Tibial nerve (tissue), 4 donors: Measurements from ENCODE around the gene TCP11L2. TPM values are rescaled to one million over a fixed set of nuclear protein-coding genes. Genes with fewer than 3 reads are reported as not detected.
A peak's percentile ranks its signal among the peaks of the same experiment; 100 is the strongest.

Source experiments
- DNase-seq, 2 donors: peaks; one replicate each; pipeline ENCODE4 v3.0.0-alpha.2; 2019; ENCODE audit warnings: low spot score in 2 of 2
- H3K27ac ChIP-seq, 4 donors: fragments of 200-600 bp; sonication (generic) in 3 of 4; one replicate each; pipeline ENCODE4 v1.5.1; 2017 to 2019; ENCODE audit warnings: mild to moderate bottlenecking in 1 of 4
- H3K27me3 ChIP-seq, 2 donors: fragments of 200-600 bp; sonication (generic) in 1 of 2; one replicate each; pipeline versions ENCODE4 v1.5.1 to v1.6.0; 2017 to 2019
- H3K36me3 ChIP-seq, 3 donors: fragments of 200-600 bp; sonication (generic); one replicate each; pipeline ENCODE4 v1.5.1; 2018 to 2019
- H3K4me1 ChIP-seq, 4 donors: fragments of 200-600 bp; sonication (generic) in 3 of 4; one replicate each; pipeline ENCODE4 v1.5.1; 2017 to 2019
- H3K4me3 ChIP-seq, 4 donors: fragments of 200-600 bp; sonication (generic) in 3 of 4; one replicate each; pipeline ENCODE4 v1.5.1; 2017 to 2019; ENCODE audit warnings: mild to moderate bottlenecking in 1 of 4, moderate library complexity in 1 of 4
- H3K9me3 ChIP-seq, 4 donors: fragments of 200-600 bp; sonication (generic) in 3 of 4; one replicate each; pipeline ENCODE4 v1.5.1; 2017 to 2019
- CTCF ChIP-seq, 5 experiments: fragments of 200-600 bp in 3 of 5; fragments of 450-650 bp in 2 of 5; sonication (generic) in 3 of 5; IDR thresholded peaks; one replicate each; pipeline ENCODE4 v1.5.1; 2016 to 2019; ENCODE audit warnings: antibody characterized with exemption in 5 of 5, mild to moderate bottlenecking in 3 of 5, moderate library complexity in 2 of 5
- EP300 ChIP-seq, 2 donors: sonication (generic); formaldehyde crosslinking; IDR thresholded peaks; one replicate each; pipeline ENCODE4 v1.6.1; 2017; ENCODE audit warnings: antibody characterized with exemption in 2 of 2, mild to moderate bottlenecking in 1 of 2
- POLR2A ChIP-seq, 2 donors: fragments of 450-650 bp; IDR thresholded peaks; one replicate each; pipeline ENCODE4 v1.6.1; 2017; ENCODE audit warnings: antibody characterized with exemption in 2 of 2, mild to moderate bottlenecking in 2 of 2, moderate library complexity in 2 of 2
- WGBS, 2 donors: methylation state at CpG; one replicate each; pipeline ENCODE4 v1.1.5; 2018; 5-methylcytosine and 5-hydroxymethylcytosine counted together
- total RNA-seq, 4 donors: library from RNA; depleted of rRNA; stranded (reverse); fragments of >200 nt; gene quantifications; one replicate each; pipeline ENCODE4 v1.1.0, GENCODE V29; 2016

TCP11L2 gene
- 10 to 100 TPM; 21.6 to 34.9 (median 29.8) TPM for total RNA-seq

GRCh38 chr12:106302401-106303201, at the start of gene TCP11L2:
Gene TCP11L2, plus strand, starts transcription at chr12:106302733. Its CDS starts 8,343 bp downstream, at chr12:106311076.
- H3K4me1 ChIP-seq = peaks cover 0 to 73% (median 29%) of the 10 kb centered on the region in 4 donors
- WGBS, 2 donors = 0 to 1% methylated on average over 19 to 40 of the region's 76 CpGs
- peak; percentile 29 to 56 for TF ChIP-seq POLR2A (IDR thresholded peaks at IDR 0.05)
- TF ChIP-seq CTCF (IDR thresholded peaks at IDR 0.05) = peak in 1 of 5 experiments; percentile 21
- TF ChIP-seq EP300 (IDR thresholded peaks at IDR 0.05) = peak; percentile 26 to 79

GRCh38 chr12:106254724-106255123, 47.8 kb upstream of the TCP11L2 start:
- no peak for DNase-seq
- no peak overlapping the region for H3K27ac ChIP-seq
- no peaks in the 10 kb centered on the region for H3K27me3 ChIP-seq
- TF ChIP-seq EP300 (IDR thresholded peaks at IDR 0.05) (no peak), POLR2A (IDR thresholded peaks at IDR 0.05) (no peak), CTCF (IDR thresholded peaks at IDR 0.05) (no peak)
- no peaks in the 10 kb centered on the region for H3K36me3 ChIP-seq
- peaks cover 0 to 4% (median 0%) of the 10 kb centered on the region in 4 donors for H3K4me1 ChIP-seq
- 72 to 84% methylated on average over 3 of the region's 3 CpGs for WGBS, 2 donors
- no peaks in the 10 kb centered on the region for H3K9me3 ChIP-seq
- H3K4me3 ChIP-seq = no peak overlapping the region

More at GRCh38 chr12:106302401-106303201, at the start of gene TCP11L2:
- H3K27ac ChIP-seq = peak within 1 kb of the TSS; percentile 90 to 99 (median 96)
- H3K27me3 ChIP-seq = no peaks in the 10 kb centered on the region
- no peaks in the 10 kb centered on the region for H3K36me3 ChIP-seq
- peak within 1 kb of the TSS; percentile 85 to 99 (median 96) for H3K4me3 ChIP-seq
- H3K9me3 ChIP-seq = no peaks in the 10 kb centered on the region
- DNase-seq = peak; percentile 86

GRCh38 chr12:106255493-106255892, 47.0 kb upstream of the TCP11L2 start:
- Histone ChIP-seq H3K9me3 (no peaks in the 10 kb centered on the region), H3K27me3 (no peaks in the 10 kb centered on the region), H3K36me3 (no peaks in the 10 kb centered on the region), H3K27ac (no peak overlapping the region), H3K4me3 (no peak overlapping the region), H3K4me1 (peaks cover 0 to 4% (median 0%) of the 10 kb centered on the region in 4 donors)
- WGBS, 2 donors = 89 to 91% methylated on average over 3 of the region's 3 CpGs
- DNase-seq = no peak
- TF ChIP-seq EP300 (IDR thresholded peaks at IDR 0.05) (no peak), CTCF (IDR thresholded peaks at IDR 0.05) (no peak), POLR2A (IDR thresholded peaks at IDR 0.05) (no peak)

- WGBS, 2 donors = 70 to 88% methylated on average over 5 of the region's 5 CpGs
- Histone ChIP-seq H3K36me3 (no peaks in the 10 kb centered on the region), H3K9me3 (no peaks in the 10 kb centered on the region), H3K4me3 (no peak overlapping the region), H3K4me1 (peaks cover 0 to 4% (median 0%) of the 10 kb centered on the region in 4 donors), H3K27ac (no peak overlapping the region), H3K27me3 (no peaks in the 10 kb centered on the region)
- TF ChIP-seq CTCF (IDR thresholded peaks at IDR 0.05) (no peak), POLR2A (IDR thresholded peaks at IDR 0.05) (no peak), EP300 (IDR thresholded peaks at IDR 0.05) (no peak)
- DNase-seq = no peak
Measured at GRCh38 chr12:106255952-106256351, 46.6 kb upstream of the TCP11L2 start.

GRCh38 chr12:106256524-106256923, 46.0 kb upstream of the TCP11L2 start:
- no peak overlapping the region for H3K27ac ChIP-seq
- H3K4me3 ChIP-seq = no peak overlapping the region
- no peak for TF ChIP-seq CTCF (IDR thresholded peaks at IDR 0.05)
- no peak for TF ChIP-seq POLR2A (IDR thresholded peaks at IDR 0.05)
- H3K27me3 ChIP-seq = no peaks in the 10 kb centered on the region
- no peaks in the 10 kb centered on the region for H3K36me3 ChIP-seq
- peaks cover 0 to 3% (median 0%) of the 10 kb centered on the region in 4 donors for H3K4me1 ChIP-seq
- H3K9me3 ChIP-seq = no peaks in the 10 kb centered on the region
- no peak for DNase-seq
